Mucosa of rectum (tissue), 2 donors: ENCODE data around the gene NRXN3.

Experiments
- H3K27ac ChIP-seq, 2 donors: one replicate each; pipeline ENCODE4 v1.7.0; 2013; ENCODE audit warnings: inconsistent platforms in 2 of 2, low read depth in 2 of 2, low read length in 2 of 2
- H3K27me3 ChIP-seq, 2 donors: one replicate each; pipeline ENCODE4 v1.7.0; 2013; ENCODE audit warnings: low read length in 2 of 2; ENCODE audit not compliant: control insufficient read depth in 2 of 2, insufficient read depth in 2 of 2
- H3K36me3 ChIP-seq, 2 donors: one replicate each; pipeline ENCODE4 v1.7.0; 2013; ENCODE audit warnings: low read length in 2 of 2; ENCODE audit not compliant: control insufficient read depth in 2 of 2, insufficient read depth in 2 of 2
- H3K4me1 ChIP-seq, 2 donors: one replicate each; pipeline ENCODE4 v1.7.0; 2013; ENCODE audit warnings: low read length in 2 of 2, mild to moderate bottlenecking in 1 of 2; ENCODE audit not compliant: control insufficient read depth in 2 of 2, insufficient read depth in 2 of 2
- H3K4me3 ChIP-seq, 2 donors: one replicate each; pipeline ENCODE4 v1.7.0; 2013; ENCODE audit warnings: low read length in 2 of 2
- H3K9ac ChIP-seq, 2 donors: one replicate each; pipeline ENCODE4 v1.7.0; 2013; ENCODE audit warnings: low read length in 2 of 2, low read depth in 1 of 2, mild to moderate bottlenecking in 1 of 2
- H3K9me3 ChIP-seq, 2 donors: one replicate each; pipeline ENCODE4 v1.7.0; 2013; ENCODE audit warnings: low read length in 2 of 2; ENCODE audit not compliant: control insufficient read depth in 2 of 2
- donor health status: healthy.
- donor health status: Normal muscosa, but diverticular disease.

Gene NRXN3

GRCh38 chr14:79037106-79037505 is 866.9 kb downstream of the NRXN3 start:
- Histone ChIP-seq H3K4me1 (no peaks in the 10 kb centered on the region), H3K27me3 (no peaks in the 10 kb centered on the region), H3K36me3 (no peaks in the 10 kb centered on the region), H3K9me3 (peaks cover 0 to 4% of the 10 kb centered on the region in 2 donors), H3K27ac (no peak overlapping the region), H3K4me3 (no peak overlapping the region), H3K9ac (no peak overlapping the region)

GRCh38 chr14:79037593-79037992 is 867.4 kb downstream of the NRXN3 start:
- Histone ChIP-seq H3K9me3 (peaks cover 0 to 4% of the 10 kb centered on the region in 2 donors), H3K4me3 (no peak overlapping the region), H3K4me1 (no peaks in the 10 kb centered on the region), H3K36me3 (no peaks in the 10 kb centered on the region), H3K27ac (no peak overlapping the region), H3K9ac (no peak overlapping the region), H3K27me3 (no peaks in the 10 kb centered on the region)

GRCh38 chr14:79040790-79041189 is 870.6 kb downstream of the NRXN3 start:
- H3K4me1 ChIP-seq: peaks cover 0 to 5% of the 10 kb centered on the region in 2 donors
- H3K27ac ChIP-seq: no peak overlapping the region
- no peaks in the 10 kb centered on the region for H3K27me3 ChIP-seq
- H3K9me3 ChIP-seq: peaks cover 0 to 4% of the 10 kb centered on the region in 2 donors
- no peak overlapping the region for H3K9ac ChIP-seq
- no peaks in the 10 kb centered on the region for H3K36me3 ChIP-seq
- no peak overlapping the region for H3K4me3 ChIP-seq

GRCh38 chr14:79043194-79043889 is 873.2 kb downstream of the NRXN3 start:
- Histone ChIP-seq H3K27ac (no peak overlapping the region), H3K27me3 (no peaks in the 10 kb centered on the region), H3K4me3 (no peak overlapping the region), H3K9ac (no peak overlapping the region), H3K9me3 (peaks cover 0 to 4% of the 10 kb centered on the region in 2 donors), H3K4me1 (peaks cover 0 to 5% of the 10 kb centered on the region in 2 donors), H3K36me3 (no peaks in the 10 kb centered on the region)

- Histone ChIP-seq H3K27ac (no peak overlapping the region), H3K36me3 (no peaks in the 10 kb centered on the region), H3K4me3 (no peak overlapping the region), H3K4me1 (peaks cover 0 to 5% of the 10 kb centered on the region in 2 donors), H3K9me3 (peaks cover 0 to 4% of the 10 kb centered on the region in 2 donors), H3K9ac (no peak overlapping the region), H3K27me3 (no peaks in the 10 kb centered on the region)
Observed at GRCh38 chr14:79044894-79045624, 874.9 kb downstream of the NRXN3 start.

- H3K27ac ChIP-seq: no peak overlapping the region
- H3K9ac ChIP-seq: no peak overlapping the region
Observed at GRCh38 chr14:79050787-79051727, 880.9 kb downstream of the NRXN3 start.

GRCh38 chr14:79051742-79052141 is 881.6 kb downstream of the NRXN3 start:
- Histone ChIP-seq H3K27me3 (no peaks in the 10 kb centered on the region), H3K36me3 (no peaks in the 10 kb centered on the region), H3K27ac (no peak overlapping the region), H3K4me3 (no peak overlapping the region), H3K4me1 (no peaks in the 10 kb centered on the region), H3K9me3 (no peaks in the 10 kb centered on the region), H3K9ac (no peak overlapping the region)

More at GRCh38 chr14:79050787-79051727, 880.9 kb downstream of the NRXN3 start:
- H3K9me3 ChIP-seq: no peaks in the 10 kb centered on the region
- no peaks in the 10 kb centered on the region for H3K4me1 ChIP-seq
- H3K4me3 ChIP-seq: no peak overlapping the region
- H3K36me3 ChIP-seq: no peaks in the 10 kb centered on the region
- H3K27me3 ChIP-seq: no peaks in the 10 kb centered on the region

- Histone ChIP-seq H3K4me1 (no peaks in the 10 kb centered on the region), H3K27me3 (no peaks in the 10 kb centered on the region), H3K27ac (no peak overlapping the region), H3K9ac (no peak overlapping the region), H3K4me3 (no peak overlapping the region), H3K36me3 (no peaks in the 10 kb centered on the region), H3K9me3 (no peaks in the 10 kb centered on the region)
Observed at GRCh38 chr14:79056879-79057278, 886.7 kb downstream of the NRXN3 start.

- no peaks in the 10 kb centered on the region for H3K36me3 ChIP-seq
- no peaks in the 10 kb centered on the region for H3K27me3 ChIP-seq
- no peak overlapping the region for H3K4me3 ChIP-seq
- no peak overlapping the region for H3K27ac ChIP-seq
- no peaks in the 10 kb centered on the region for H3K4me1 ChIP-seq
- no peak overlapping the region for H3K9ac ChIP-seq
- H3K9me3 ChIP-seq: no peaks in the 10 kb centered on the region
Observed at GRCh38 chr14:79057333-79057732, 887.2 kb downstream of the NRXN3 start.

- Histone ChIP-seq H3K27ac (no peak overlapping the region), H3K4me1 (no peaks in the 10 kb centered on the region), H3K4me3 (no peak overlapping the region), H3K9ac (no peak overlapping the region), H3K27me3 (no peaks in the 10 kb centered on the region), H3K9me3 (no peaks in the 10 kb centered on the region), H3K36me3 (no peaks in the 10 kb centered on the region)
Observed at GRCh38 chr14:79062226-79062625, 892.1 kb downstream of the NRXN3 start.
